Stimulated activated memory B cell treated with anti-CD40 and anti-IgM and Interleukin-4, amounts not matched to agents 10 μg/mL and 1 μg/mL and 100 μg/mL, for 72 hours (primary cell): ENCODE measurements around the gene PLTP.
"Not testable (repeated sequence)": the region's sequence is repeated elsewhere in the genome, so short reads cannot be mapped to it uniquely, and the experiment has no call there.

ENCODE experiments used
- ATAC-seq: fragments of 150-1000 bp; cut with Tn5 transposase; 2 replicates; pipeline ENCODE4 v1.10.0; 2021
- H3K27ac Mint-ChIP-seq: one replicate; pipeline ENCODE4 v1.8.0; 2022; ENCODE audit warnings: mild to moderate bottlenecking, mixed read lengths
- H3K27me3 Mint-ChIP-seq: one replicate; pipeline ENCODE4 v1.8.0; 2022; ENCODE audit warnings: mixed read lengths
- H3K36me3 Mint-ChIP-seq: one replicate; pipeline ENCODE4 v1.8.0; 2022; ENCODE audit warnings: mixed read lengths
- H3K4me1 Mint-ChIP-seq: one replicate; pipeline ENCODE4 v1.8.0; 2022; ENCODE audit warnings: mixed read lengths
- H3K4me3 Mint-ChIP-seq: one replicate; pipeline ENCODE4 v1.8.0; 2022; ENCODE audit warnings: mild to moderate bottlenecking, moderate library complexity, mixed read lengths
- H3K9me3 Mint-ChIP-seq: one replicate; pipeline ENCODE4 v1.8.0; 2022; ENCODE audit warnings: mixed read lengths

Gene PLTP

DNA sequence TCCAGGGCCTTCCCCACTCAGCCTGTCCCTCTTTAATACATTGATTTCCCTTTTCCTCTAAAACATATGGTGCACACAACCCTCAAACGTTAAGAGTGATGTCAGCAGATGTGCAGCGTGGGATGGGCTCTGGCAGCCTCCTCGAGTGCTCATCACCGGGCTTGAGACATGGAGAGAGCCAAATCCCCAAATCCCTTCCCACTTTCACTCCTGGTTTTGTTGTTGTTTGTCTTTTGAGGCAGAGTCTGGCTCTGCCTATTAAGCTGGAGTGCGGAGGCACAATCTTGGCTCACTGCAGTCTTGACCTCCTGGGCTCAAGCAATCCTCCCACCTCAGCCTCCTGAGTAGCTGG is 5.8 kb upstream of the PLTP start:
- Mint-ChIP-seq H3K27ac (no peak overlapping the region), H3K4me3 (no peak overlapping the region), H3K9me3 (no peaks in the 10 kb centered on the region), H3K4me1 (peaks cover 6% of the 10 kb centered on the region), H3K36me3 (no peaks in the 10 kb centered on the region), H3K27me3 (peaks cover 48% of the 10 kb centered on the region)
- no peak for ATAC-seq

DNA sequence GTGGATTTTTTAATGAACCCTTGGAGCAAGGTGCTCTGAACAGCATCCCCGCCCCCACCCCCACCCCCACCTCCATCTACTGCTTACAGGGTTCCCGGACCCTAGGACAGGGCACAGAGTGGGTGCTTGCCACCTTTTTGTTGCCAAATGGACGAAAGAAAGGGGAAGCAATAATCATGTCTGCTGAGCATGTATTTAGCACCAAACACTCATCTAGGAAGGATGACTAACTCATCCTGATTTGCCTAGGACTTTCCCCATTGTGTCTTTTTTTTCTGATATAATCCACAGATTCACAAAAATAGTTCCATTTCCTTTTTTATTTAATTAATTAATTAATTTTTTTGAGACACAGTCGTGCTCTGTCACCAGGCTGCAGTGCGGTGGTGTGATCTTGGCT is 1.2 kb upstream of the PLTP start:
- ATAC-seq, result no peak
- Mint-ChIP-seq H3K27me3 (peaks cover 17% of the 10 kb centered on the region), H3K36me3 (no peaks in the 10 kb centered on the region), H3K27ac (no peak overlapping the region), H3K4me3 (no peak overlapping the region), H3K4me1 (peaks cover 34% of the 10 kb centered on the region), H3K9me3 (peaks cover 3% of the 10 kb centered on the region)

DNA sequence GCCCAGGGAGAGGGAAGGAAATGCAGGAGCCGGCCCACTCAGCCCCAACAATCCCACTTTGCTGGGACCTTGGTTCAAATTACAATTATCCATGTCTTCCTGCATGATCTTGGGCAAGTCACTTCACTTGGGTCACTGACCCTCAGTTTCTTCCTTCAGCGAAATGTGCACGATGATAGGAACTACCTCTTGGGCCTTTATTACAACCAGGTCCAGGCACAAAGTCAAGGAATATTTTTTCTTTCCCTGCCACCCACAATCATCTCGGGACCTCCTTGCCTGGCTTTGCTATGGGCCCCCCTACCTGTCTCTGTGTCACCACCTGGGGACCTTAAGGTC is 358 bp upstream of the PLTP start:
- Mint-ChIP-seq H3K9me3 (peaks cover 3% of the 10 kb centered on the region), H3K4me1 (peaks cover 34% of the 10 kb centered on the region), H3K27me3 (peaks cover 17% of the 10 kb centered on the region), H3K36me3 (no peaks in the 10 kb centered on the region), H3K27ac (peak overlapping the region; percentile 61), H3K4me3 (peak overlapping the region; percentile 78)
- ATAC-seq, result no peak

- H3K36me3 Mint-ChIP-seq, result no peaks in the 10 kb centered on the region
- peak overlapping the region; percentile 61 for H3K27ac Mint-ChIP-seq
- peak; percentile 96 for ATAC-seq
- H3K27me3 Mint-ChIP-seq, result peaks cover 6% of the 10 kb centered on the region
- H3K4me1 Mint-ChIP-seq, result peaks cover 34% of the 10 kb centered on the region
- peaks cover 3% of the 10 kb centered on the region for H3K9me3 Mint-ChIP-seq
- peak overlapping the region; percentile 78 for H3K4me3 Mint-ChIP-seq
Measured at GRCh38 chr20:45910670-45911485, 1.1 kb downstream of the PLTP start.

DNA sequence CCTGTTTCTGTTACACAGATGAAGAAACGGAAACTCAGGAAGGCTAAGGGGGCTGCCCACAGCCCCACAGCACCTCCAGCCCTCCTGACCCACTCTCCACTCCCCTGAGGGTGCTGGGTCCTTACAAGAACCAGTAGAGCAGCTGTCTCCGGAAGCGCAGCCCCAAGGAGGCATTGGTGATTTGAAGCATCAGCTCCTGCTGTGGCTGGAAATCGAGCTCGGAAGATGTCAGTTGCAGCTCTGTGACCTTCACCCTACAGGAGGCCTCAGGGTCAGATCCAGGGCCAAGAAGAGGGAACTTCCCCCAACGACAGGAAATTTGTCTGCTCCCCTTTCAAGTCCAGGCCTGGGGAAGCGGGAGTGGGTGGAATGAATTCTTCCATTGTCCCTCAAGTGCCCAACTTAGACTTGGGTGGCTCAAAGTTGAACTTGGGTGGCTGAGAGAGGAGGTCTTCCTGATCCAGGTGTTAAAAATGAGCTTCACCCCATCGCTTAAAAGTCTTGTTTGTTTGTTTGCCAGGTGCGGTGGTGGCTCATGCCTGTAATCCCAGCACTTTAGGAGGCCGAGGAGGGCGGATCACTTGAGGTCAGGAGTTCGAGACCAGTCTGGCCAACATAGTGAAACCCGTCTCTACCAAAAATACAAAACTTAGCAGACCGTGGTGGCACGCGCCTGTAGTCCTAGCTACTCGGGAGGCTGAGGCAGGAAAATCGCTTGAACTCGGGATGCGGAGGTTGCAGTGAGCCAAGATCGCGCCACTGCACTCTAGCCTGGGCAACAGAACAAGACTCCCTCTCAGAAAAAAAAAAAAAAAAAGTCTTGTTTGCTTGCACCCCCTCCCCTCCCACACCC is 1.9 kb downstream of the PLTP start:
- H3K9me3 Mint-ChIP-seq, result peaks cover 3% of the 10 kb centered on the region
- peak overlapping the region; percentile 61 for H3K27ac Mint-ChIP-seq
- H3K27me3 Mint-ChIP-seq, result no peaks in the 10 kb centered on the region
- no peak for ATAC-seq
- H3K4me1 Mint-ChIP-seq, result peaks cover 34% of the 10 kb centered on the region
- H3K36me3 Mint-ChIP-seq, result no peaks in the 10 kb centered on the region
- H3K4me3 Mint-ChIP-seq, result peak overlapping the region; percentile 78

- no peaks in the 10 kb centered on the region for H3K36me3 Mint-ChIP-seq
- H3K9me3 Mint-ChIP-seq, result peaks cover 3% of the 10 kb centered on the region
- no peak overlapping the region for H3K4me3 Mint-ChIP-seq
- H3K4me1 Mint-ChIP-seq, result peaks cover 29% of the 10 kb centered on the region
- no peak for ATAC-seq
- H3K27ac Mint-ChIP-seq, result no peak overlapping the region
- no peaks in the 10 kb centered on the region for H3K27me3 Mint-ChIP-seq
Measured at GRCh38 chr20:45909336-45909808, 2.6 kb downstream of the PLTP start.

DNA sequence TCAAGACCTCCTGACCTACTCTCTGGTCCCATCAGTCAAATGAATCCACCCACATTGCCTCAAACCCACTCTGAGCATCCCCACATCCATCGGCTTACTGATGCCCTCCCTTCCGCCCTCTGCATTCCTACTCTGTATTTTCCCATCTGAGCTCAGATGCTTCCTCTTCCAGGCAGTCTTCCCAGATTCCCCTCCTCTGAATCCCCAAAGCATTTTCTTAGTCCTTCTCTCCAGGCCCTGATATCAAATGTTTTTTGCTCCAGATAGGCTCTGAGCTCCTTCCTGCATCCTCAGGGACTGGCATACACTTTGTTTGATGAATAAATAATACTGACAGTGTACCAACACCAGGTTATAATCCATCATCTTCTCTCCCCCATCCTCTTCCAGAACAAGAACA is 3.9 kb downstream of the PLTP start:
- Mint-ChIP-seq H3K4me1 (peaks cover 32% of the 10 kb centered on the region), H3K4me3 (no peak overlapping the region), H3K36me3 (no peaks in the 10 kb centered on the region), H3K9me3 (peaks cover 3% of the 10 kb centered on the region), H3K27me3 (no peaks in the 10 kb centered on the region), H3K27ac (no peak overlapping the region)
- ATAC-seq, result no peak

DNA sequence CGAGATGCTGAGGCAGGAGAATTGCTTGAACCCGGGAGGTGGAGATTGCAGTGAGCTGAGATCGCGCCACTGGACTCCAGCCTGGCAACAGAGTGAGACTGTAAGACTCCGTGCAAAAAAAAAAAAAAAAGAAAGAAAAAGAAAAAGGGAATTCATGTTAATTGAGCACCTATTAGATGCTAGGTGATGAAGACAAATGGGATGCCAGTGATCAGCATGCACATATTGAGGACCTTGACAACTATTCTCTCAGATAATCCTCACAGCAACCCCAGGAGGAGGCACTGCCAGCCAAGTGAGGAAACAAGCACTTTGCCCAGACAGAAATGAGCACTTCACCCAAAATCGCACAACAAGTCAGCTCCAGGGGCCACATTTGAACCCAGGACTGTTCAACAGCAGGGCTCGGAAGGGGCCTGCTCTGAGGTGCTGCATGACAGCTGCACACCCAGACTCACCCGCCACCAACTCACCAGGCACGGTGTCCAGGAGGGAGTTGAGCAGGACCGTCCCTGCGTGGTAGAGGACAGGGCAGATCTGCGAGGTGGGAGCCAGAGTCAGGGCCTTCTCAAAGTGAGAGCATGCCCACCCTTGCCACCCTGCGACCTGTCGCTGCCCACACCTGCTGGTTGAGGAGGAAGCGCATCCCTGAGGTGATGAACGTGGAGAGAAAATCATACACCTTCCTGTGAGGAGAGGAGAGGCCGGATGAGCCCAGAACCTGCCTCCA is 4.6 kb downstream of the PLTP start:
- H3K9me3 Mint-ChIP-seq, result peaks cover 3% of the 10 kb centered on the region
- no peak overlapping the region for H3K4me3 Mint-ChIP-seq
- H3K4me1 Mint-ChIP-seq, result peaks cover 37% of the 10 kb centered on the region
- no peaks in the 10 kb centered on the region for H3K36me3 Mint-ChIP-seq
- H3K27me3 Mint-ChIP-seq, result no peaks in the 10 kb centered on the region
- no peak for ATAC-seq
- no peak overlapping the region for H3K27ac Mint-ChIP-seq

GRCh38 chr20:45905505-45906079 is 6.4 kb downstream of the PLTP start:
- Mint-ChIP-seq H3K9me3 (peaks cover 1% of the 10 kb centered on the region), H3K36me3 (no peaks in the 10 kb centered on the region), H3K27me3 (no peaks in the 10 kb centered on the region), H3K4me1 (peaks cover 22% of the 10 kb centered on the region), H3K4me3 (no peak overlapping the region), H3K27ac (no peak overlapping the region)
- ATAC-seq, result no peak

DNA sequence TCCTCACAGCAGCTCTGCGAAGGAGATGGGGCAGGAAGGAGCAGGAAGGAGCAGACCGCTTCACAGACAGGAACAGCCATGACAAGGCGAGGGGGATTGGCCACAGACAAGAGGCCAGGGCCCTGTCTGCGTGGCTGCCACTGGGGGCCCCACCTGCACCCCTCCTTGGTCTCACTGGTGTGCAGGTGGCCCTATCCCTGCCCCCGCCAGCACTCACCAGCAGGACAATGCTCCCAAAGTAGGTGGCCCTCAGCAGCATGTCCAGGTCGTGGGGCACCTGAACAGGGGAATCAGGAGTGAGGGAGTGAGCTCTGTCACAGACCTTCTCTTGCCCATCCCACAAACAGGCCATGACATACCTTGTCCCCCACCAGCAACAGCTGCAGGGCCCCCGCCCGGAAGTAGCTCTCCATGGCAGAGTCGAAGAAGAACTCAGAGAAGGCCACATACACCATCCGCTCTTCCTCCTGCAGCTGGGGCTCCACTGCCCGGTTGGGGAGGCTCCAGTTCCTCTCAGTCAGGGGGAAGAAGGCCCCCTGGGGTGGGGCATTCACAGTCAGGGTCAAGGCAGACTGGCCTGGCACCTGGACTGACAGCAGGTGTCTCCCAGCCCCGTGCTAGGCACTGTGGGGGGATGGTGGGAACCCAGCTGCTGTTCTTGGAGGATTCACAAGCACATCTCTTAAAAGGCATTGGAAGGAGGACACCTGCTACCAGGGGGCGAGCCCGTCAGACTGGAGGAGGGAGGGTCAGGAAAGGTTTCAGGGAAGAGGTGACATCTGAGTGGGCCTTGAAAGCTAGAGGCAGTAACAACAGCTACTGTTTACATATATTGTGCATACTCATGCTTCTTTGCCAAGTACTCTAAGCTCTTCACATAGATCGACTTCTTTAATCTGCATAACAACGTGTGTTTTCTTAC is 7.1 kb downstream of the PLTP start:
- no peak overlapping the region for H3K4me3 Mint-ChIP-seq
- no peaks in the 10 kb centered on the region for H3K9me3 Mint-ChIP-seq
- H3K36me3 Mint-ChIP-seq, result no peaks in the 10 kb centered on the region
- H3K4me1 Mint-ChIP-seq, result peaks cover 18% of the 10 kb centered on the region
- H3K27ac Mint-ChIP-seq, result no peak overlapping the region
- no peaks in the 10 kb centered on the region for H3K27me3 Mint-ChIP-seq
- ATAC-seq, result no peak

GRCh38 chr20:45902199-45902701 is 9.7 kb downstream of the PLTP start:
- H3K36me3 Mint-ChIP-seq, result peaks cover 19% of the 10 kb centered on the region

GRCh38 chr20:45901332-45901731 is 10.6 kb downstream of the PLTP start:
- not testable (repeated sequence) for H3K9me3 Mint-ChIP-seq, ATAC-seq, H3K27ac Mint-ChIP-seq, H3K4me3 Mint-ChIP-seq, H3K27me3 Mint-ChIP-seq
- Mint-ChIP-seq H3K4me1 (peaks cover 15% of the 10 kb centered on the region), H3K36me3 (peaks cover 29% of the 10 kb centered on the region)

More at GRCh38 chr20:45902199-45902701, 9.7 kb downstream of the PLTP start:
- H3K27ac Mint-ChIP-seq, result peak overlapping the region; percentile 42
- H3K9me3 Mint-ChIP-seq, result no peaks in the 10 kb centered on the region
- no peaks in the 10 kb centered on the region for H3K27me3 Mint-ChIP-seq
- H3K4me1 Mint-ChIP-seq, result peaks cover 15% of the 10 kb centered on the region
- no peak overlapping the region for H3K4me3 Mint-ChIP-seq
- no peak for ATAC-seq

DNA sequence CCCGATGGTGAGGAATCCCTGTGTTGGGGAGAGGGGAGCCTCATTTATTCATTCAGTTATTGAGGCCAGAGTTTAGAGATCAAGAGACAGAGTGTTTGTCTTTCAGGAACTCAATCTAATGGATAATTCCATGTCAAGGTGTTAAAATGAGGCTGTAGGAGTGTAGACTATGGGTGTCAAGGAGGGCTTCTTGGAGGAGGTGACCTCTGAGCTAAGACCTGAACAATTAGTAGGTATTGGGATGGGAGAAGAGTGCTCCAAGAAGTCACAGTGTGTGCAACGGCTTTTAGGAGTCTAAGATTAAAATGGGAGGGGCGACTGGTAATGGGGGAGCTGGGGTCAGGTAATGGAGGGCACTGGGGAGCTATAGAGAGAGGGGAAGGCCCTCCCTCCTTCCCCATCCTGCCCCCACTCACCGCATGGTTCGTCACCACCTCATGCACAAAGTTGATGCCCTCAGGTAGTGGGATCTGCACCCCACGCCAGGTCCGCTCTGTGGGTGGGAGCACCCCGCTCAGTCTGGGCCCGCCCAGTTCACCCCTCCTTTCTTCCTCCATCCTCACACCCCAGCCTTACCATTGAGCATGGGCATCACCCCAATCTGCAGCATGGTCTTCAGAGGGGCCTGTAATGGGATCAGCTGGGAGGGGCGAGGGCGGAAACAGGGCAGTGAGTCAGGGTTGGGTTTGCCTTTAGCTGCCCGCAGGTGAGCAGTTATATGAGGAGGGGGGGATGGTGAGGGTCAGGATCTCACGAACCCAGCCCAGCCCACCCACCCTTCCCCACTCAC is 12.7 kb downstream of the PLTP start:
- Mint-ChIP-seq H3K36me3 (peaks cover 39% of the 10 kb centered on the region), H3K27me3 (no peaks in the 10 kb centered on the region), H3K27ac (no peak overlapping the region), H3K4me3 (no peak overlapping the region), H3K9me3 (no peaks in the 10 kb centered on the region), H3K4me1 (peaks cover 16% of the 10 kb centered on the region)
- peak; percentile 42 for ATAC-seq
